ENCODE data around the gene STPG3. TPM values are rescaled to one million over a fixed set of nuclear protein-coding genes. Genes with fewer than 3 reads are reported as not detected.

Gene STPG3
- total and polyA plus RNA-seq, 2 of the 13 experiments (the other 11 are each of a cell fraction or from before 2014, with no cell fraction given) = not detected

- peak; percentile 62 for TF ChIP-seq AGO2 (optimal IDR thresholded peaks at IDR 0.05; ENCODE audit: low read depth, low read length)
- TF ChIP-seq RBFOX2 (IDR thresholded peaks at IDR 0.05; ENCODE audit: low read depth, low read length) = no peak
- TF ChIP-seq GATAD1 (CRISPR knock-in tag; IDR thresholded peaks at IDR 0.05) = 0 out of 2 replicates have a peak, but pooled peaks have one; percentile 27
- TF ChIP-seq SRSF4 (IDR thresholded peaks at IDR 0.05; ENCODE audit: low read depth, low read length, poor library complexity, severe bottlenecking) = no peak
- TF ChIP-seq THAP7 (CRISPR knock-in tag; IDR thresholded peaks at IDR 0.05) = no peak
- no peak for TF ChIP-seq ZNF678 (CRISPR knock-in tag; IDR thresholded peaks at IDR 0.05)
- 0 out of 2 replicates have a peak, but pooled peaks have one; percentile 11 for TF ChIP-seq KAT8 (CRISPR knock-in tag; IDR thresholded peaks at IDR 0.05)
- TF ChIP-seq ZNF652 (CRISPR knock-in tag; IDR thresholded peaks at IDR 0.05; ENCODE audit: borderline replicate concordance, low read depth) = no peak
- no peak for TF ChIP-seq ZNF12 (CRISPR knock-in tag; IDR thresholded peaks at IDR 0.05)
- no peak for TF ChIP-seq YEATS4 (CRISPR knock-in tag; IDR thresholded peaks at IDR 0.05; ENCODE audit: borderline replicate concordance)
- peak; percentile 12; the same call in 1 of the 2 replicates for TF ChIP-seq KDM2A (CRISPR knock-in tag; IDR thresholded peaks at IDR 0.05; ENCODE audit: borderline replicate concordance, low read depth)
- TF ChIP-seq HNRNPL (IDR thresholded peaks at IDR 0.05; ENCODE audit: low read depth, low read length) = peak; percentile 57; the same call in 1 of the 2 replicates
- no peak for TF ChIP-seq ZNF484 (CRISPR knock-in tag; IDR thresholded peaks at IDR 0.05; ENCODE audit: borderline replicate concordance, low read depth)
- TF ChIP-seq JUNB (CRISPR knock-in tag; IDR thresholded peaks at IDR 0.05; ENCODE audit: borderline replicate concordance) = no peak
- TF ChIP-seq ZNF687 (CRISPR knock-in tag; IDR thresholded peaks at IDR 0.05) = peak; percentile 44; the same call in 1 of the 2 replicates
- TF ChIP-seq SMARCC2 (IDR thresholded peaks at IDR 0.05) = no peak
- 0 out of 2 replicates have a peak, but pooled peaks have one; percentile 23 for TF ChIP-seq ERF (CRISPR knock-in tag; IDR thresholded peaks at IDR 0.05)
- TF ChIP-seq NR2C2 (CRISPR knock-in tag; IDR thresholded peaks at IDR 0.05; ENCODE audit: borderline replicate concordance) = no peak
- TF ChIP-seq ZNF777 (CRISPR knock-in tag; IDR thresholded peaks at IDR 0.05) = no peak
- TF ChIP-seq CENPT (CRISPR knock-in tag; IDR thresholded peaks at IDR 0.05; ENCODE audit: low read depth) = no peak
- TF ChIP-seq ZNF790 (CRISPR knock-in tag; IDR thresholded peaks at IDR 0.05; ENCODE audit: borderline replicate concordance) = no peak
- TF ChIP-seq ZFP91 (CRISPR knock-in tag; IDR thresholded peaks at IDR 0.05; ENCODE audit: borderline replicate concordance) = peak; percentile 96
- no peak for TF ChIP-seq ZNF547 (CRISPR knock-in tag; IDR thresholded peaks at IDR 0.05)
- no peak for TF ChIP-seq ATF1 (CRISPR knock-in tag; IDR thresholded peaks at IDR 0.05)
These were observed 13.0 kb upstream of the STPG3 start (continued) for GRCh38 chr9:137237759-137238726.

All from HepG2 (cell line).